ENCODE data around the gene PAX6. TPM values are rescaled to one million over a fixed set of nuclear protein-coding genes. Genes with fewer than 3 reads are reported as not detected.
"Not testable (repeated sequence)": the region's sequence is repeated elsewhere in the genome, so short reads cannot be mapped to it uniquely, and the experiment has no call there.

PAX6 gene
- polyA plus RNA-seq, 1 donor (not counting 4 experiments of a cell fraction or from before 2014, with no cell fraction given): 0.12 TPM

- Histone ChIP-seq H4K20me1 (ENCODE audit: control insufficient read depth, extremely low read depth, insufficient read depth, low read length) (no peaks in the 10 kb centered on the region), H3K27ac (ENCODE audit: control insufficient read depth, insufficient read depth, low read length) (no peak overlapping the region), H3K79me2 (ENCODE audit: control insufficient read depth, insufficient read depth, low read length) (no peaks in the 10 kb centered on the region), H3K4me3 (ENCODE audit: control insufficient read depth in 2 of 3, extremely low read depth in 1 of 3, insufficient read depth in 2 of 3, low read depth in 1 of 3, low read length in 3 of 3) (no peak overlapping the region), H3K27me3 (ENCODE audit: control insufficient read depth, extremely low read depth, insufficient read depth, low read length) (no peaks in the 10 kb centered on the region), H3K9ac (ENCODE audit: control insufficient read depth, extremely low read depth, insufficient read depth, low read length) (no peak overlapping the region), H3K9me1 (ENCODE audit: control insufficient read depth, extremely low read depth, insufficient read depth, low read length) (no peaks in the 10 kb centered on the region), H3K9me3 (ENCODE audit: control insufficient read depth, low read depth, low read length) (no peaks in the 10 kb centered on the region), H3K4me1 (ENCODE audit: control insufficient read depth, extremely low read depth, insufficient read depth, low read length) (no peaks in the 10 kb centered on the region), H3K4me2 (ENCODE audit: control insufficient read depth, extremely low read depth, insufficient read depth, low read depth, low read length) (no peak overlapping the region), H2AFZ (ENCODE audit: control insufficient read depth, low read length) (no peak overlapping the region), H3K36me3 (ENCODE audit: control insufficient read depth in 2 of 2, extremely low read depth in 1 of 2, insufficient read depth in 2 of 2, low read length in 2 of 2) (no peaks in the 10 kb centered on the region)
- DNase-seq (ENCODE audit: low read depth, low spot score) (no peak), FAIRE-seq (no peak)
- dilution Hi-C loops (cut with MboI; ENCODE audit: extremely low pct_ligation_motif_present, low sequenced_read_pairs): no loop called here
- TF ChIP-seq CTCF (optimal IDR thresholded peaks at IDR 0.05 in 1 of 3, IDR thresholded peaks at IDR 0.05 in 1 of 3, conservative IDR thresholded peaks at IDR 0.05 in 1 of 3; ENCODE audit: extremely low read depth in 1 of 3, insufficient read depth in 2 of 3, low read length in 3 of 3): no peak
- no peak for TF ChIP-seq EZH2 (IDR thresholded peaks at IDR 0.05; ENCODE audit: low read length)
These were observed 53.8 kb downstream of the PAX6 start for GRCh38 chr11:31757260-31757835.

- H3K79me2 ChIP-seq (ENCODE audit: control insufficient read depth, insufficient read depth, low read length): no peaks in the 10 kb centered on the region
- DNase-seq (ENCODE audit: low read depth, low spot score): no peak
- no peak overlapping the region for H2AFZ ChIP-seq (ENCODE audit: control insufficient read depth, low read length)
- TF ChIP-seq EZH2 (IDR thresholded peaks at IDR 0.05; ENCODE audit: low read length) (no peak), CTCF (optimal IDR thresholded peaks at IDR 0.05 in 1 of 3, IDR thresholded peaks at IDR 0.05 in 1 of 3, conservative IDR thresholded peaks at IDR 0.05 in 1 of 3; ENCODE audit: extremely low read depth in 1 of 3, insufficient read depth in 2 of 3, low read length in 3 of 3) (no peak)
- no peak for FAIRE-seq
- H3K4me1 ChIP-seq (ENCODE audit: control insufficient read depth, extremely low read depth, insufficient read depth, low read length): no peaks in the 10 kb centered on the region
- no peaks in the 10 kb centered on the region for H3K36me3 ChIP-seq (ENCODE audit: control insufficient read depth in 2 of 2, extremely low read depth in 1 of 2, insufficient read depth in 2 of 2, low read length in 2 of 2)
- H3K27me3 ChIP-seq (ENCODE audit: control insufficient read depth, extremely low read depth, insufficient read depth, low read length): no peaks in the 10 kb centered on the region
- no peaks in the 10 kb centered on the region for H3K9me3 ChIP-seq (ENCODE audit: control insufficient read depth, low read depth, low read length)
- dilution Hi-C loops (cut with MboI; ENCODE audit: extremely low pct_ligation_motif_present, low sequenced_read_pairs): no loop called here
- peaks cover 2% of the 10 kb centered on the region for H3K9me1 ChIP-seq (ENCODE audit: control insufficient read depth, extremely low read depth, insufficient read depth, low read length)
- H3K27ac ChIP-seq (ENCODE audit: control insufficient read depth, insufficient read depth, low read length): no peak overlapping the region
- H4K20me1 ChIP-seq (ENCODE audit: control insufficient read depth, extremely low read depth, insufficient read depth, low read length): no peaks in the 10 kb centered on the region
- no peak overlapping the region for H3K9ac ChIP-seq (ENCODE audit: control insufficient read depth, extremely low read depth, insufficient read depth, low read length)
- H3K4me2 ChIP-seq (ENCODE audit: control insufficient read depth, extremely low read depth, insufficient read depth, low read depth, low read length): no peak overlapping the region
- no peak overlapping the region for H3K4me3 ChIP-seq (ENCODE audit: control insufficient read depth in 2 of 3, extremely low read depth in 1 of 3, insufficient read depth in 2 of 3, low read depth in 1 of 3, low read length in 3 of 3)
These were observed 63.5 kb downstream of the PAX6 start for GRCh38 chr11:31747581-31747980.

- H3K9ac ChIP-seq (ENCODE audit: control insufficient read depth, extremely low read depth, insufficient read depth, low read length); H3K36me3 ChIP-seq (ENCODE audit: control insufficient read depth in 2 of 2, extremely low read depth in 1 of 2, insufficient read depth in 2 of 2, low read length in 2 of 2); H3K27ac ChIP-seq (ENCODE audit: control insufficient read depth, insufficient read depth, low read length); FAIRE-seq; H3K9me1 ChIP-seq (ENCODE audit: control insufficient read depth, extremely low read depth, insufficient read depth, low read length); H3K9me3 ChIP-seq (ENCODE audit: control insufficient read depth, low read depth, low read length); DNase-seq (ENCODE audit: low read depth, low spot score); H3K79me2 ChIP-seq (ENCODE audit: control insufficient read depth, insufficient read depth, low read length); H2AFZ ChIP-seq (ENCODE audit: control insufficient read depth, low read length); H3K4me1 ChIP-seq (ENCODE audit: control insufficient read depth, extremely low read depth, insufficient read depth, low read length); H3K27me3 ChIP-seq (ENCODE audit: control insufficient read depth, extremely low read depth, insufficient read depth, low read length); dilution Hi-C loops (cut with MboI; ENCODE audit: extremely low pct_ligation_motif_present, low sequenced_read_pairs); H4K20me1 ChIP-seq (ENCODE audit: control insufficient read depth, extremely low read depth, insufficient read depth, low read length); H3K4me2 ChIP-seq (ENCODE audit: control insufficient read depth, extremely low read depth, insufficient read depth, low read depth, low read length); H3K4me3 ChIP-seq (ENCODE audit: control insufficient read depth in 2 of 3, extremely low read depth in 1 of 3, insufficient read depth in 2 of 3, low read depth in 1 of 3, low read length in 3 of 3): not testable (repeated sequence)
These were observed 70.3 kb downstream of the PAX6 start for GRCh38 chr11:31740731-31741368.

All from keratinocyte (primary cell).